Transverse colon (tissue), 3 donors: ENCODE measurements around the gene JMJD1C.

ENCODE experiments used
- CTCF ChIP-seq, 5 experiments: fragments of 200-600 bp in 3 of 5; fragments of 450-650 bp in 2 of 5; sonication (generic) in 3 of 5; IDR thresholded peaks; 1 replicate in 2 of 5; 2 replicates in 3 of 5; pipeline ENCODE4 v1.5.1; 2016 to 2017; ENCODE audit warnings: antibody characterized with exemption in 5 of 5, inconsistent platforms in 3 of 5, mild to moderate bottlenecking in 2 of 5, moderate library complexity in 1 of 5
- POLR2A ChIP-seq: fragments of 450-650 bp; IDR thresholded peaks from one replicate; pipeline ENCODE4 v1.6.1; 2016; ENCODE audit warnings: antibody characterized with exemption, mild to moderate bottlenecking, moderate library complexity

- TF ChIP-seq CTCF (IDR thresholded peaks at IDR 0.05), result no peak
- no peak for TF ChIP-seq POLR2A
Measured at GRCh38 chr10:63363951-63364350, 101.8 kb downstream of the JMJD1C start.
